ENCODE data around the gene ASTN2.

The ASTN2 gene

DNA sequence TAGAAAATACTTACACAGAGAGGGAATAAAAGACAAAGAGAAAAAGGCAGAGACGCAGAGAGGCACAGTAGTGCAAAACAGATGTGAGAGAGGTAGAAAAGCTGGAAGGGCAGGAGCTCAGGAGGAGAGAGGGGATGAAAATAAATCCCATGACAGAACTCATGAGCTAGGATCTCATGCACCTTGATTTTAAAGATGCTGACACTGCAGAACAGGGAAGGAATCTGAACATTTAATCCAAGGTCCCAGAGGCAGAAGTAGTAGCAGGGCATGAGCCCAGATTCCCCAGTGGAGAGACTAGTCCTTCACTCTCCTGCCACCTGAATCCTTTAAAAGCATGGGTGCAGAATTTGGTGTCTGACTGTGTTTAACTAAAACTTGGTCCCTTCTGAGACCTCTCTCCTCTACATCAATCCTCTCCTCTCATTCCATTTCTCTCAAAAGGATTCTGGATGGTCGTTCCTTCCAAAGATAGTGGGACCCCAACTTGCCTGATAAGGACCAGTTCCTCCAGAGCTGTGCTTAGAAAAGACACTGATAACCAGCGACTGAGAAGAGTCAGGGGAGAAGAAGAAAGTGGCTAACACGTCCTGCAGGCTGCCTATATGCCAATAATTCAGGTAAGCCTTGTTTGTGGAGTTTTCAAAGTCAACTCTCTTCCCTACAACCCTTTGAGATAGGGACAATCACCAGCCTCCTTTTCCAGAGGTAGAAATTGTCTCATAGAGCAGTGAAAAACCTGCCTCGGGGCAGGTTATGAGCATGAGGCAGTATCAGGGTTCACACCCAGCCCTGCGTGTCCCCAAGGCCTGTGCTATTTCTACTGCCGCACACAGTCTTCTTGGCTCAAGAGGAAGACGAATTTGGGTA, 931.0 kb downstream of the ASTN2 start:
- no peak overlapping the region for H3K27ac ChIP-seq
- H3K27me3 ChIP-seq (replicated peaks) = no peaks in the 10 kb centered on the region
- in situ Hi-C loops (cut with HindIII; ENCODE audit: low pct_ligation_motif_present, low sequenced_read_pairs) = no loop called here
- H3K36me3 ChIP-seq (replicated peaks) = no peaks in the 10 kb centered on the region
- H3K4me3 ChIP-seq (ENCODE audit: low read depth, low read length) = no peak overlapping the region
- TF ChIP-seq, protein P1, sequence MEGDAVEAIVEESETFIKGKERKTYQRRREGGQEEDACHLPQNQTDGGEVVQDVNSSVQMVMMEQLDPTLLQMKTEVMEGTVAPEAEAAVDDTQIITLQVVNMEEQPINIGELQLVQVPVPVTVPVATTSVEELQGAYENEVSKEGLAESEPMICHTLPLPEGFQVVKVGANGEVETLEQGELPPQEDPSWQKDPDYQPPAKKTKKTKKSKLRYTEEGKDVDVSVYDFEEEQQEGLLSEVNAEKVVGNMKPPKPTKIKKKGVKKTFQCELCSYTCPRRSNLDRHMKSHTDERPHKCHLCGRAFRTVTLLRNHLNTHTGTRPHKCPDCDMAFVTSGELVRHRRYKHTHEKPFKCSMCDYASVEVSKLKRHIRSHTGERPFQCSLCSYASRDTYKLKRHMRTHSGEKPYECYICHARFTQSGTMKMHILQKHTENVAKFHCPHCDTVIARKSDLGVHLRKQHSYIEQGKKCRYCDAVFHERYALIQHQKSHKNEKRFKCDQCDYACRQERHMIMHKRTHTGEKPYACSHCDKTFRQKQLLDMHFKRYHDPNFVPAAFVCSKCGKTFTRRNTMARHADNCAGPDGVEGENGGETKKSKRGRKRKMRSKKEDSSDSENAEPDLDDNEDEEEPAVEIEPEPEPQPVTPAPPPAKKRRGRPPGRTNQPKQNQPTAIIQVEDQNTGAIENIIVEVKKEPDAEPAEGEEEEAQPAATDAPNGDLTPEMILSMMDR (IDR thresholded peaks at IDR 0.05; ENCODE audit: low read depth, low read length, missing control alignments) = no peak
- DNase-seq = no peak

DNA sequence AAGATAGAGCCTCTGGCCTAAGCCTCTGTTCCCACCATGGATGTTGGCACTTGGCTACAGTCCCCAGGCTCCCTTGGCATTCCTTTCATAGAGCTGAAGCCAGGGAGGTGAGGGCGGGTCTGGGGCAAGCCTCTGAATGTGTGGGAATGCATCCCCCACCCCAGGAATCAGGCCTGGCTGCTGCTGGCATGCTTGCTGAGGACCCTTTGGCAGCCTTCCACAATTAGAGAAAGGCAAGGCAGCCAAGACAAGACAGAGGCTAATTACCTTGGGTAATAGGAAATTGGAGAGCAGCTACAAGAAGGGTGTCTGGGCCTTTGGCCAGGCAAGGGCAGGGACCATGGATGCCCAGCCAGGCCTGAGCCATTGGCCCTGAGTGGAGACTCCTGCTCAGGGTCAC, 932.1 kb downstream of the ASTN2 start:
- H3K4me3 ChIP-seq (ENCODE audit: low read depth, low read length) = no peak overlapping the region
- no peak for DNase-seq
- H3K27me3 ChIP-seq (replicated peaks) = no peaks in the 10 kb centered on the region
- H3K27ac ChIP-seq = no peak overlapping the region
- in situ Hi-C loops (cut with HindIII; ENCODE audit: low pct_ligation_motif_present, low sequenced_read_pairs) = no loop called here
- TF ChIP-seq, protein P1 (IDR thresholded peaks at IDR 0.05; ENCODE audit: low read depth, low read length, missing control alignments) = no peak
- no peaks in the 10 kb centered on the region for H3K36me3 ChIP-seq (replicated peaks)

DNA sequence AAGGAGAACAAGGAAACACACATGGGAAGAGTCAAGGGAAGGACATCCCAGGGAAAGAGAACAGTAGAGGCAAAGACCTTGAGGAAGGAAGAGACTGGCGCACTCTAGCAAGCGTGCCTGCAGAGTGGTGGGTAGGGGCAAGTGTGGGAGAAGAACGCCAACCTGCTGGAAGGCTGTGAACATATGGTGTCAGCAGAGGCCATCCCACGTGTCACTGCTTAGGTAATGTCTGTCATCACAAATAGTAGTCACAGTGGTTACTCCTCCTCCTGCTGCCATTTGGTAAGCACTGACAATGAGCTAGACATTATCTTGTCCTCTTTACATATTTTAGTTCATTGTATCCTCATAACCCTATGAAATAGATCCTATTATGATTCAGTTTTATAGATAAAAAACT, 934.2 kb downstream of the ASTN2 start:
- no peak overlapping the region for H3K4me3 ChIP-seq (ENCODE audit: low read depth, low read length)
- no peaks in the 10 kb centered on the region for H3K36me3 ChIP-seq (replicated peaks)
- in situ Hi-C loops (cut with HindIII; ENCODE audit: low pct_ligation_motif_present, low sequenced_read_pairs) = no loop called here
- no peak for DNase-seq
- H3K27ac ChIP-seq = no peak overlapping the region
- TF ChIP-seq, protein P1 (IDR thresholded peaks at IDR 0.05; ENCODE audit: low read depth, low read length, missing control alignments) = no peak
- no peaks in the 10 kb centered on the region for H3K27me3 ChIP-seq (replicated peaks)

DNA sequence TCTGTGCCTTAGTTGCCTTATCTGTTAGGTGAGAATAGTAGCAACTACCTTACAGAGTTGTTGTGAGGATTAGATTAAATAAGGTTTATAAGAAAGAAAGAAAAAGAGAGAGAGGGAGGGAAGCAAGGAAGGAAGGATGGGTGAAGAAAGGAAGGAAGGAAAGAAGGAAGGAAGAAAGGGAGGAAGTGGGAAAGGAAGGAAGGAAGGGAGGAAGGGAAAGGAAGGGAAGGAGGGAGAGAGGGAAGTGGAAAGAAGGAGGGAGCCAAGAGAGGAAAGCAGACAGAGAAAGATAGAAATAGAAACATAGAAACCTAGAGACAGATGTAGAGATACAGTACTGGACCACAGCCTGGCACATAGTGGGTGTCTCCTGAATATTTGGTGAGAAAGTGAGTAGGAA, 934.9 kb downstream of the ASTN2 start:
- Histone ChIP-seq H3K27ac (no peak overlapping the region), H3K36me3 (replicated peaks) (no peaks in the 10 kb centered on the region), H3K4me3 (ENCODE audit: low read depth, low read length) (no peak overlapping the region), H3K27me3 (replicated peaks) (no peaks in the 10 kb centered on the region)
- no peak for DNase-seq
- in situ Hi-C loops (cut with HindIII; ENCODE audit: low pct_ligation_motif_present, low sequenced_read_pairs) = no loop called here
- TF ChIP-seq, protein P1 (IDR thresholded peaks at IDR 0.05; ENCODE audit: low read depth, low read length, missing control alignments) = no peak

DNA sequence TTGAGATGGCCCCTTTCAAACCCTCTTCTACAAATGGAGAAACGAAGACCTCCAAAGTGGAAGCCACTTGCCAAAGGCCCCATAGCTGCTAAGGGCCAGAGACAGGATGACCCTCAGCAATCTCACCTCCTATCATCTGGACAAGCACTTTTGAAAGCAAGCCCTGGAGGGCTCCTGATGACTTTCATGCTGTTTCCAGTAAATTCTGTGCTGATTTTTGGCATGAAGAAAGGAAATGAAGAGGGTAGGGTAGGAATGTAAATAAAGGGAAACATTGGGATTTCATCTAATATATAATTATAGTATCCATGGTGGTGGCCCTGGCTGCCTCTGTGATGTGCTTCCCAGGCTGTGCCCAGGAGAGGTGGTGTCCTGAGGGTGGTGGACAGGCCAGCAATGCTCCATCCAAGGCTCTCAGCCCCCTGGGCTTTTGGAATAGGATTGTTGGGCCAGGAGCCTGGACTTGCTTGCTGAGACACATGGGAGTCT, 935.8 kb downstream of the ASTN2 start:
- DNase-seq = no peak
- TF ChIP-seq, protein P1 (IDR thresholded peaks at IDR 0.05; ENCODE audit: low read depth, low read length, missing control alignments) = no peak
- H3K4me3 ChIP-seq (ENCODE audit: low read depth, low read length) = no peak overlapping the region
- no peak overlapping the region for H3K27ac ChIP-seq
- in situ Hi-C loops (cut with HindIII; ENCODE audit: low pct_ligation_motif_present, low sequenced_read_pairs) = no loop called here
- no peaks in the 10 kb centered on the region for H3K27me3 ChIP-seq (replicated peaks)
- H3K36me3 ChIP-seq (replicated peaks) = no peaks in the 10 kb centered on the region

Data from brain microvascular endothelial cell (primary cell).